Pons (tissue), 1 donor: Measurements from ENCODE around the gene CIPC.

Experiments used
- DNase-seq: peaks from one replicate; pipeline ENCODE4 v3.0.0-alpha.2; 2016; ENCODE audit warnings: low spot score

CIPC gene

GRCh38 chr14:77071938-77072388 lies 26.1 kb upstream of the CIPC start:
- DNase-seq = no peak

GRCh38 chr14:77074969-77075368 lies 23.1 kb upstream of the CIPC start:
- DNase-seq = no peak

- DNase-seq = no peak
Measured at GRCh38 chr14:77076113-77076631, 21.9 kb upstream of the CIPC start.

GRCh38 chr14:77077040-77077439 lies 21.0 kb upstream of the CIPC start:
- no peak for DNase-seq

GRCh38 chr14:77082356-77082755 lies 15.7 kb upstream of the CIPC start:
- DNase-seq = no peak

GRCh38 chr14:77083082-77083481 lies 15.0 kb upstream of the CIPC start:
- no peak for DNase-seq

GRCh38 chr14:77084985-77085384 lies 13.1 kb upstream of the CIPC start:
- DNase-seq = no peak

GRCh38 chr14:77085538-77085937 lies 12.5 kb upstream of the CIPC start:
- DNase-seq = no peak

- no peak for DNase-seq
Measured at GRCh38 chr14:77086017-77086727, 11.9 kb upstream of the CIPC start.

- no peak for DNase-seq
Measured at GRCh38 chr14:77086951-77087350, 11.1 kb upstream of the CIPC start.

GRCh38 chr14:77087631-77088030 lies 10.4 kb upstream of the CIPC start:
- no peak for DNase-seq

- DNase-seq = no peak
Measured at GRCh38 chr14:77088219-77088618, 9.8 kb upstream of the CIPC start.

GRCh38 chr14:77088645-77089044 lies 9.4 kb upstream of the CIPC start:
- no peak for DNase-seq

GRCh38 chr14:77091518-77091917 lies 6.5 kb upstream of the CIPC start:
- DNase-seq = no peak

- no peak for DNase-seq
Measured at GRCh38 chr14:77092676-77093075, 5.4 kb upstream of the CIPC start.

GRCh38 chr14:77094672-77095284 lies 3.3 kb upstream of the CIPC start:
- peak; percentile 88 for DNase-seq

- peak; percentile 81 for DNase-seq
Measured at GRCh38 chr14:77097006-77097699, 905 bp upstream of the CIPC start.

GRCh38 chr14:77098529-77099353 lies 683 bp downstream of the CIPC start:
- DNase-seq = peak; percentile 79

- DNase-seq = peak; percentile 96
Measured at GRCh38 chr14:77099425-77100167, 1.5 kb downstream of the CIPC start.

GRCh38 chr14:77100961-77101360 lies 2.9 kb downstream of the CIPC start:
- DNase-seq = peak; percentile 63

- DNase-seq = peak; percentile 94
Measured at GRCh38 chr14:77102154-77102553, 4.1 kb downstream of the CIPC start.
